Fibroblast of the aortic adventitia (primary cell): ENCODE data around the gene RNF145. TPM values are rescaled to one million over a fixed set of nuclear protein-coding genes. Genes with fewer than 3 reads are reported as not detected.

Experiments used
- DNase-seq: peaks from one replicate; pipeline ENCODE4 v3.0.0-alpha.2; 2010; ENCODE audit warnings: low read depth
- H3K4me3 ChIP-seq: 2 replicates; pipeline ENCODE4 v1.5.1; 2011; ENCODE audit warnings: low read depth, mild to moderate bottlenecking, control low read depth, low read length, moderate library complexity
- total RNA-seq: library from RNA; depleted of rRNA; stranded (reverse); fragments of >200 nt; gene quantifications from 2 replicates; pipeline ENCODE4 v1.2.3, GENCODE V29; 2012; ENCODE audit warnings: low replicate concordance
- TF ChIP-seq, protein P1 (sequence below): IDR thresholded peaks from 2 replicates; pipeline ENCODE4 v1.5.1; 2011; ENCODE audit warnings: mild to moderate bottlenecking, low read length, control low read depth, inconsistent platforms; ENCODE audit not compliant: insufficient read depth

Gene RNF145
- total RNA-seq, 1 donor, result 35.2 TPM

DNA sequence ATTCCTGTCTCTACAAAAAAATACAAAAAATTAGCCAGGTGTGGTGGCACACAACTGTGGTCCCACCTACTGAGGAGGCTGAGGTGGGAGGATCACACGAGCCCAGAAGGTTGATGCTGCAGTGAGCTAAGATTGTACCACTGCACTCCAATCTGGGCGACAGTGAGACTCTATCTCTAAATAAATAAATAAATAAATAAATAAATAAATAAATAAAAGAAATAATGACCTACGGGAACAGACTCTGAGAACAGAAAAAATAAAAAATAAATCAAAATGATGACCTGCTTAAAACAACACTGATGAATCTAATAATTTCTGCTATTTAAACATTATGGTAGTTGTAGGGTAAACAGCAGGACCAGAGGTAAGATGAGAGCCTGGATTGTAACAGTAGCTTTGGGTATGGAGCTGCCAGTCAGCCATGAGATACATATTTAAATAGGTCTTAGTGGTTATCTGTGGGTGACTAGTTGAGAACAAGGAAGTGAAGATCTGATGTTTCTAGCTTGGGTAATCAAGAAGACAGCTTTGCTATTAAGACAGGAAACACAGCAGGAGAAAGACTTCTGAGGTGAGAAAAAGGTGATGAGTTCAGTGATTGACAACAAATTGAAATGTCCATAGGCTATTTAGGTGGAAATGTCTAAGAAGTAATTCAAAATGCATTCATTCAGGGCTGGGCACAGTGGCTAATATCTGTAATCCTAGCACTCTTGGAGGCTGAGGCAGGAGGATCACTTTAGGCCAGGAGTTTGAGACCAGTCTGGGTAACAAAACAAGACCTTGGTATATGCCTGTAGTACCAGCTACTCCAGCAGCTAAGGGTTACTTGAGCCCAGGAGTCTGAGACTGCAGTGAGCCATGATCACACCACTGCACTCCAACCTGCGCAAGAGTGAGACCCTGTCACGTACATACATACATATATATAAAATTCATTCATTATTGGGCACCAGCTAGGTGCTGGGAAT is 11.0 kb downstream of the RNF145 start:
- DNase-seq, result no peak
- TF ChIP-seq, protein P1, sequence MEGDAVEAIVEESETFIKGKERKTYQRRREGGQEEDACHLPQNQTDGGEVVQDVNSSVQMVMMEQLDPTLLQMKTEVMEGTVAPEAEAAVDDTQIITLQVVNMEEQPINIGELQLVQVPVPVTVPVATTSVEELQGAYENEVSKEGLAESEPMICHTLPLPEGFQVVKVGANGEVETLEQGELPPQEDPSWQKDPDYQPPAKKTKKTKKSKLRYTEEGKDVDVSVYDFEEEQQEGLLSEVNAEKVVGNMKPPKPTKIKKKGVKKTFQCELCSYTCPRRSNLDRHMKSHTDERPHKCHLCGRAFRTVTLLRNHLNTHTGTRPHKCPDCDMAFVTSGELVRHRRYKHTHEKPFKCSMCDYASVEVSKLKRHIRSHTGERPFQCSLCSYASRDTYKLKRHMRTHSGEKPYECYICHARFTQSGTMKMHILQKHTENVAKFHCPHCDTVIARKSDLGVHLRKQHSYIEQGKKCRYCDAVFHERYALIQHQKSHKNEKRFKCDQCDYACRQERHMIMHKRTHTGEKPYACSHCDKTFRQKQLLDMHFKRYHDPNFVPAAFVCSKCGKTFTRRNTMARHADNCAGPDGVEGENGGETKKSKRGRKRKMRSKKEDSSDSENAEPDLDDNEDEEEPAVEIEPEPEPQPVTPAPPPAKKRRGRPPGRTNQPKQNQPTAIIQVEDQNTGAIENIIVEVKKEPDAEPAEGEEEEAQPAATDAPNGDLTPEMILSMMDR, result no peak
- no peak overlapping the region for H3K4me3 ChIP-seq

DNA sequence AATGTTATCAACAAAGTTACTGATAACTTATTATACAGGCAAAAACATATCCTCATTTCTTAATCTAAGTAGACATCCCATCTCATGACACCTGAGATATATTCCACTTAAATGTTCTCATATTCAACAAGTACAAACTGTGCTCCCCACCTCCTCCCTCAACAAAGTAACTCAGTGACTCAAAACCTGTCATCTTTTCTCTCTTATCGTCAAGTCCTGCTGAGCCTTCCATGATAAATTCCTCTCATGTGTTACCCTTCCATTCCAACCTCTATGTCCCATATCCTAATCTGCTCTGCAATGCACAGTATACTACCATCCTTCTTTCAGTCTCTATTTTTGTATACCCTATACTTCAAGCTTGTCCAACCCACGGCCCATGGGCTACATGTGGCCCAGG is 13.6 kb downstream of the RNF145 start:
- TF ChIP-seq, protein P1, result no peak
- no peak for DNase-seq
- no peak overlapping the region for H3K4me3 ChIP-seq

DNA sequence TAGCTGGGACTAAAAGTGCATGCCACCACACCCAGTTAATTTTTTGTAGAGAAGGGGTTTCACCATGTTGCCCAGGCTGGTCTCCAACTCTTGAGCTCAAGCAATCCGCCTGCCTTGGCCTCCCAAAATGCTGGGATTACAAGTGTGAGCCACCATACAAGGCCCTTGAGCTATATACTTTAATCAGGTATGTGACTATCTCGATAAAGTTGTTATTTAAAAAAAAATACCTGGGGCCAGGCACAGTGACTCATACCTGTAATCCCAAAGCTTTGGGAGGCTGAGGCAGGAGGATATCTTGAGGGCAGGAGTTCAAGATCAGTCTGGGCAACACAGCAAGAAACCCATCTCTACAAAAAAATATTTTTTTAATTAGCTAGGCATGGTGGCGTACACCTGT is 19.2 kb downstream of the RNF145 start:
- no peak overlapping the region for H3K4me3 ChIP-seq
- TF ChIP-seq, protein P1, result no peak
- DNase-seq, result no peak

DNA sequence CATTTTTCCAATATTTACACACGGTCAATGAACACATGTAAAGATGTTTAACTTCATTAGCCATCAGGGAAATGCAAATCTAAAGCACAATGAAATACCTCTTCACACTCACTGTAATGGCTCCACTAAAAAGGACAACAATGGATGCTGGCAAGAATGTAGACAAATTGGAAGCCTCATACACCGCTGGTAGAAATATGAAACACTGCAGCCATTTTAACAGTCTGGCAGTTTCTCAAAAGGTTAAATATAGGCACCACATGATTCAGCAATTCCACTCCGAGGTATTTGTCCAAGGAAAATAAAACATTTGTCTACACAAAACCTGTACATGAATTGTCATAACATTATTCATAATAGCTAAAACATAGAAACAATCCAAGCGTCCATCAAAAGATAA is 20.0 kb downstream of the RNF145 start:
- H3K4me3 ChIP-seq, result no peak overlapping the region
- TF ChIP-seq, protein P1, result no peak
- DNase-seq, result peak; percentile 69

DNA sequence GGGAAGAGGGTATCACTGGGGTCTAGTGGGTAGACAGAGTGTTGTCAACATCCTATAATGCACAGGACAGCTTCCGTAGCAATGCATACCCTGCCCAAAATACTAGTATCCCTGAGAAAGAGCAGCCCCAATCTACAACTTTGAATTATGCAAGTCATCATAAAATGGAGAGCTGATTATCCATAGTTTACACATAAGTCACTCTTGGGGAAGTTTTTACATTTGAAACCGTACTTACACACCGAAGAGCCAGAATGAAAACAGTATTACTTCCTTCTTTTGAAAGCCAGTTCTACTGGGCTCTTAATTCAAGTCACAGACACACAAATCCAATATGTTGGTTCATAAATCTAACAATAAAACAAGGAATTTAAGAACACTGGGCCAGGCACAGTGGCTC is 21.6 kb downstream of the RNF145 start:
- no peak overlapping the region for H3K4me3 ChIP-seq
- TF ChIP-seq, protein P1, result no peak
- no peak for DNase-seq

DNA sequence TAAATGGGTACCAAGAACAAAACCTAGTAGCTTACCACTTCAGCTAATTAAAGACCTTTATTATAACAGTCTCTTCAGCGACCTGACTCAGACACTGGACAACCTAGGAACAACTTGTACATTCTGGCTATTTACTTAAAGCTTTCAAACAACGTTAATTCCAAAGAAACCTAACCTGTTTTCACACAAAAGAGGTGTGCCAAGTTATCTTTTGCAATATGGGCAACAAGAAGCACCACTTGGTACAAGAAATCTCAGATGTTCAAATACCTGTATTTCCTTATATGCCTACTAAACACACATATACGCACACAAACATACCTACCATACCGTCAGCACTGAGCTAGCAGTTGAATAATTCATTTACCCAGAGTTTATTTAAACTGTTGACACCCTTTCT is 23.0 kb downstream of the RNF145 start:
- no peak for DNase-seq
- H3K4me3 ChIP-seq, result no peak overlapping the region
- TF ChIP-seq, protein P1, result no peak
